Measurements from ENCODE around the gene RBCK1.

The RBCK1 gene

DNA sequence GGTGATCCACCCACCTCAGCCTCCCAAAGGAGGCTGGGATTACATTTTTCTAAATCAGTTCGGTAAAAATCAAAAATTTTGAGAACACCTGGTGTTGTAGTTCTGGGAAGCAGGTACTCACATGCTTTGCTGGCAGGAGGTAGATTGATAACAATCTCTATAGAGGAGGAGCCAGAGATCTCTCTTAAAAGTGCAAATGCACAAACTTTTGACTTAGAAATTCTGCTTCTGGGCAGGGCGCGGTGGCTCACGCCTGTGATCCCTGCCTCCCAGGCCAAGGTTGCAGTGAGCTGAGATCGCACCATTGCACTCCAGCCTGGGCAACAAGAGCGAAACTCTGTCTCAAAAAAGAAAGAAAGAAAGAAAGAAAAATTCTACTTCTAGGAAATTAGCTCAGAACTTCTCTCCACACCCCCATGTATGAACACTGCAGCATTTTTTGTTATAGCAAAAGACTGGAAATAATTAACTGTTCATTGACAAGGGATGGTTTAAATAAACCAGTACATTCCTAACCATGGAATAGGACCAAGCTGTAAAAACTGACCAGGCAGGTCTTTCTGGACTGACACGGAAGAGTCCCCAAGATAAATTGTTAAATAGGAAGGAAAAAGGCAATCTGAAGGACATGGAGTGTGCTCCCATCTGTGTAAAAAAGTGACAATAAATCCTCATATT lies 41.9 kb upstream of the RBCK1 start:
- Histone ChIP-seq H3K4me1 (ENCODE audit: insufficient read depth, low read length, poor library complexity, severe bottlenecking) (peaks cover 20% of the 10 kb centered on the region), H3K9me3 (ENCODE audit: insufficient read depth, low read depth, low read length) (no peaks in the 10 kb centered on the region), H3K4me2 (ENCODE audit: low read depth, low read length, poor library complexity, severe bottlenecking) (no peak overlapping the region), H2AFZ (ENCODE audit: low read length) (no peak overlapping the region), H3K79me2 (ENCODE audit: insufficient read depth, low read length) (no peaks in the 10 kb centered on the region), H3K36me3 (ENCODE audit: insufficient read depth, low read length) (no peaks in the 10 kb centered on the region), H3K4me3 (ENCODE audit: low read length, poor library complexity, severe bottlenecking) (no peak overlapping the region), H3K27me3 (ENCODE audit: insufficient read depth, low read length, poor library complexity, severe bottlenecking) (no peaks in the 10 kb centered on the region), H3K9ac (ENCODE audit: low read depth, low read length, poor library complexity, severe bottlenecking) (no peak overlapping the region), H4K20me1 (ENCODE audit: insufficient read depth, low read length, poor library complexity, severe bottlenecking) (no peaks in the 10 kb centered on the region), H3K9me2 (replicated peaks; ENCODE audit: low read depth, low read length) (no peaks in the 10 kb centered on the region), H3F3A (ENCODE audit: low read depth) (no peaks in the 10 kb centered on the region)
- no peak for TF ChIP-seq EZH2phosphoT487 (IDR thresholded peaks at IDR 0.05; ENCODE audit: borderline replicate concordance)
- TF ChIP-seq, protein P1, sequence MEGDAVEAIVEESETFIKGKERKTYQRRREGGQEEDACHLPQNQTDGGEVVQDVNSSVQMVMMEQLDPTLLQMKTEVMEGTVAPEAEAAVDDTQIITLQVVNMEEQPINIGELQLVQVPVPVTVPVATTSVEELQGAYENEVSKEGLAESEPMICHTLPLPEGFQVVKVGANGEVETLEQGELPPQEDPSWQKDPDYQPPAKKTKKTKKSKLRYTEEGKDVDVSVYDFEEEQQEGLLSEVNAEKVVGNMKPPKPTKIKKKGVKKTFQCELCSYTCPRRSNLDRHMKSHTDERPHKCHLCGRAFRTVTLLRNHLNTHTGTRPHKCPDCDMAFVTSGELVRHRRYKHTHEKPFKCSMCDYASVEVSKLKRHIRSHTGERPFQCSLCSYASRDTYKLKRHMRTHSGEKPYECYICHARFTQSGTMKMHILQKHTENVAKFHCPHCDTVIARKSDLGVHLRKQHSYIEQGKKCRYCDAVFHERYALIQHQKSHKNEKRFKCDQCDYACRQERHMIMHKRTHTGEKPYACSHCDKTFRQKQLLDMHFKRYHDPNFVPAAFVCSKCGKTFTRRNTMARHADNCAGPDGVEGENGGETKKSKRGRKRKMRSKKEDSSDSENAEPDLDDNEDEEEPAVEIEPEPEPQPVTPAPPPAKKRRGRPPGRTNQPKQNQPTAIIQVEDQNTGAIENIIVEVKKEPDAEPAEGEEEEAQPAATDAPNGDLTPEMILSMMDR (conservative IDR thresholded peaks at IDR 0.05; ENCODE audit: low read length), result no peak

DNA sequence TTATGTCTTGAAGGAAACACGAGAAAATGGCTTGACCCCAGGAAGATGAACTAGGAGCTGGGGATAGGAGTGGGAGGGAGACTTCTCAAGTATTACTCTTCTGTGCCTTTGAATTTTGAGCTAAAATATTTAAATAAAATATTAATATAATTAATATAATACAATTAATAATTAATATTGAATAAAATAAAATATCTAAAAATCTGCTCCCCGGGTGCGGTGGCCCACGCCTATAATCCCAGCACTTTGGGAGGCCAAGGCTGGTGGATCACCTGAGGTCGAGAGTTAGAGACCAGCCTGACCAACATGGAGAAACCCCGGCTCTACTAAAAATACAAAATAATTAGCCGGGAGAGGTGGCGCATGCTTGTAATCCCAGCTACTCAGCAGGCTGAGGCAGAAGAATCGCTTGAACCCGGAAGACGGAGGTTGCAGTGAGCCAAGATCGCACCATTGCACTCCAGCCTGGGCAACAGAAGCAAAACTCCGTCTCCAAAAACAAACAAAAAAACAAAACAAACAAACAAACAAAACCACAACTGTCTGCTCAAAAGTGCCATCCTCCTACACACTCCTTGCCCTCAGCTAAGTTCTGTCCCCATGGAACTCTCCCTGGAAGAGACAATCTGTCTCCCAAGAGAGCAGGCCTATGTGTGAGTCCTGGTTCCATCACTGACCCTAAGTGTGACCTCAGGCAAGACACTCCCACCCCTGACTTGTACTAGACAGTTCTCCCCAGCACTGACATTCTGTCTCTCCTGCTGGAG lies 41.2 kb upstream of the RBCK1 start:
- Histone ChIP-seq H3F3A (ENCODE audit: low read depth) (no peaks in the 10 kb centered on the region), H3K79me2 (ENCODE audit: insufficient read depth, low read length) (no peaks in the 10 kb centered on the region), H3K4me1 (ENCODE audit: insufficient read depth, low read length, poor library complexity, severe bottlenecking) (peaks cover 28% of the 10 kb centered on the region), H3K27me3 (ENCODE audit: insufficient read depth, low read length, poor library complexity, severe bottlenecking) (no peaks in the 10 kb centered on the region), H3K4me2 (ENCODE audit: low read depth, low read length, poor library complexity, severe bottlenecking) (no peak overlapping the region), H3K36me3 (ENCODE audit: insufficient read depth, low read length) (no peaks in the 10 kb centered on the region), H3K9me3 (ENCODE audit: insufficient read depth, low read depth, low read length) (no peaks in the 10 kb centered on the region), H3K9ac (ENCODE audit: low read depth, low read length, poor library complexity, severe bottlenecking) (no peak overlapping the region), H2AFZ (ENCODE audit: low read length) (no peak overlapping the region), H4K20me1 (ENCODE audit: insufficient read depth, low read length, poor library complexity, severe bottlenecking) (no peaks in the 10 kb centered on the region), H3K9me2 (replicated peaks; ENCODE audit: low read depth, low read length) (no peaks in the 10 kb centered on the region), H3K4me3 (ENCODE audit: low read length, poor library complexity, severe bottlenecking) (no peak overlapping the region)
- TF ChIP-seq EZH2phosphoT487 (IDR thresholded peaks at IDR 0.05; ENCODE audit: borderline replicate concordance), result no peak
- TF ChIP-seq, protein P1 (conservative IDR thresholded peaks at IDR 0.05; ENCODE audit: low read length), result no peak

DNA sequence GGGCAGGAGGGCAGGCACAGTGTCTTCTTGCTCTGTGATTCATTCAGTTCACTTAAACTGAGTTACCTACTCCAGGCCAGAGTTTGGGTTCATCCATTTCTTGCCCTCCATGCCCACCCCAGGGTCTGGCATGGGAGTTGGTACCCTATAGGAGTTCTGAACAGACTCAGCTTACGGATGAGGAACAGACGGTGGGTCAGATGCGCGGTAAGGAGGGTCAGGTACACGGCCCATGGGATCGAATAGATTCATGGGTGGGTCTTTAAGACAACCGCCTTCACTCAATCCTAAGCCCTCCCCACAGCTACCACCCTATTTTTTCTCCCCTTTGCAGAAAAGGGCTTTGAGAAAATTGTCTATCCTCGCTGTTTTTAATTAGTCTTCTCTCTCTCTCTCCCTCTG lies 40.6 kb upstream of the RBCK1 start:
- TF ChIP-seq, protein P1 (conservative IDR thresholded peaks at IDR 0.05; ENCODE audit: low read length), result no peak
- TF ChIP-seq EZH2phosphoT487 (IDR thresholded peaks at IDR 0.05; ENCODE audit: borderline replicate concordance), result no peak

More for the DNA sequence above, 40.6 kb upstream of the RBCK1 start:
- H4K20me1 ChIP-seq (ENCODE audit: insufficient read depth, low read length, poor library complexity, severe bottlenecking), result no peaks in the 10 kb centered on the region
- H2AFZ ChIP-seq (ENCODE audit: low read length), result no peak overlapping the region
- no peaks in the 10 kb centered on the region for H3K36me3 ChIP-seq (ENCODE audit: insufficient read depth, low read length)
- H3K79me2 ChIP-seq (ENCODE audit: insufficient read depth, low read length), result no peaks in the 10 kb centered on the region
- no peaks in the 10 kb centered on the region for H3K27me3 ChIP-seq (ENCODE audit: insufficient read depth, low read length, poor library complexity, severe bottlenecking)
- no peak overlapping the region for H3K9ac ChIP-seq (ENCODE audit: low read depth, low read length, poor library complexity, severe bottlenecking)
- H3F3A ChIP-seq (ENCODE audit: low read depth), result no peaks in the 10 kb centered on the region
- H3K4me3 ChIP-seq (ENCODE audit: low read length, poor library complexity, severe bottlenecking), result no peak overlapping the region
- no peak overlapping the region for H3K4me2 ChIP-seq (ENCODE audit: low read depth, low read length, poor library complexity, severe bottlenecking)
- no peaks in the 10 kb centered on the region for H3K9me3 ChIP-seq (ENCODE audit: insufficient read depth, low read depth, low read length)
- H3K9me2 ChIP-seq (replicated peaks; ENCODE audit: low read depth, low read length), result no peaks in the 10 kb centered on the region
- peaks cover 33% of the 10 kb centered on the region for H3K4me1 ChIP-seq (ENCODE audit: insufficient read depth, low read length, poor library complexity, severe bottlenecking)
